Smooth muscle cell (in vitro differentiated cells): ENCODE results near the gene EPB41L5. TPM values are rescaled to one million over a fixed set of nuclear protein-coding genes. Genes with fewer than 3 reads are reported as not detected.

Experiments used
- DNase-seq: peaks from one replicate; lab custom pipeline; 2025; ENCODE audit not compliant: unreplicated experiment; lab: John Stamatoyannopoulos, UW
- H2AFZ ChIP-seq: fragments of 200-600 bp; sonication (generic); 2 replicates; pipeline ENCODE4 v1.6.0; 2016; ENCODE audit warnings: antibody characterized with exemption, low read depth, mild to moderate bottlenecking
- H3F3A ChIP-seq: fragments of 200-600 bp; sonication (generic); 2 replicates; pipeline ENCODE4 v1.6.0; 2017; ENCODE audit warnings: antibody characterized with exemption, low read depth
- H3K27ac ChIP-seq: fragments of 200-600 bp; sonication (generic); 2 replicates; pipeline ENCODE4 v1.5.1; 2016; ENCODE audit warnings: low read depth, mild to moderate bottlenecking
- H3K27me3 ChIP-seq: fragments of 200-600 bp; sonication (generic); 2 replicates; pipeline ENCODE4 v1.6.1; 2016; ENCODE audit warnings: low read depth, mild to moderate bottlenecking
- H3K36me3 ChIP-seq: fragments of 200-600 bp; sonication (generic); 2 replicates; pipeline ENCODE4 v1.5.1; 2016; ENCODE audit warnings: low read depth
- H3K4me1 ChIP-seq: fragments of 200-600 bp; sonication (generic); 2 replicates; pipeline ENCODE4 v1.5.1; 2016; ENCODE audit warnings: low read depth
- H3K4me2 ChIP-seq: fragments of 200-600 bp; sonication (generic); 2 replicates; pipeline ENCODE4 v1.6.0; 2016; ENCODE audit warnings: mild to moderate bottlenecking
- H3K4me3 ChIP-seq: fragments of 200-600 bp; sonication (generic); 2 replicates; pipeline ENCODE4 v1.5.1; 2016; ENCODE audit warnings: mild to moderate bottlenecking
- H3K79me2 ChIP-seq: fragments of 200-600 bp; sonication (generic); 2 replicates; pipeline ENCODE4 v1.6.0; 2016; ENCODE audit warnings: low read depth, mild to moderate bottlenecking
- H3K9ac ChIP-seq: fragments of 200-600 bp; sonication (generic); 2 replicates; pipeline ENCODE4 v1.6.0; 2016; ENCODE audit warnings: low read depth
- H3K9me3 ChIP-seq: fragments of 200-600 bp; sonication (generic); replicated peaks from 2 replicates; pipeline ENCODE4 v1.5.1; 2016; ENCODE audit warnings: low read depth
- H4K20me1 ChIP-seq: fragments of 200-600 bp; sonication (generic); 2 replicates; pipeline ENCODE4 v1.6.0; 2016; ENCODE audit warnings: low read depth
- CTCF ChIP-seq: fragments of 200-600 bp; sonication (generic); IDR thresholded peaks from 2 replicates; pipeline ENCODE4 v1.5.1; 2017; ENCODE audit warnings: borderline replicate concordance, mild to moderate bottlenecking, antibody characterized with exemption; ENCODE audit not compliant: insufficient read depth, poor library complexity, severe bottlenecking
- WGBS: methylation state at CpG from one replicate; pipeline ENCODE4 v1.1.7; 2016; ENCODE audit warnings: low lambda C conversion rate; 5-methylcytosine and 5-hydroxymethylcytosine counted together
- polyA plus RNA-seq: library from polyadenylated mRNA; unstranded; fragments of >200 nt; fragmentation: Nextera tagmentation; extraction: Ambion mirVana; gene quantifications from 2 replicates; pipeline ENCODE4 v1.2.1, GENCODE V29; 2016
- total RNA-seq: library from RNA; depleted of rRNA; stranded (reverse); fragments of >200 nt; gene quantifications from 2 replicates; pipeline ENCODE4 v1.2.3, GENCODE V29; 2014

EPB41L5 gene
- total and polyA plus RNA-seq, 2 experiments from 2014 or later: 4.6 to 17.2 TPM

DNA sequence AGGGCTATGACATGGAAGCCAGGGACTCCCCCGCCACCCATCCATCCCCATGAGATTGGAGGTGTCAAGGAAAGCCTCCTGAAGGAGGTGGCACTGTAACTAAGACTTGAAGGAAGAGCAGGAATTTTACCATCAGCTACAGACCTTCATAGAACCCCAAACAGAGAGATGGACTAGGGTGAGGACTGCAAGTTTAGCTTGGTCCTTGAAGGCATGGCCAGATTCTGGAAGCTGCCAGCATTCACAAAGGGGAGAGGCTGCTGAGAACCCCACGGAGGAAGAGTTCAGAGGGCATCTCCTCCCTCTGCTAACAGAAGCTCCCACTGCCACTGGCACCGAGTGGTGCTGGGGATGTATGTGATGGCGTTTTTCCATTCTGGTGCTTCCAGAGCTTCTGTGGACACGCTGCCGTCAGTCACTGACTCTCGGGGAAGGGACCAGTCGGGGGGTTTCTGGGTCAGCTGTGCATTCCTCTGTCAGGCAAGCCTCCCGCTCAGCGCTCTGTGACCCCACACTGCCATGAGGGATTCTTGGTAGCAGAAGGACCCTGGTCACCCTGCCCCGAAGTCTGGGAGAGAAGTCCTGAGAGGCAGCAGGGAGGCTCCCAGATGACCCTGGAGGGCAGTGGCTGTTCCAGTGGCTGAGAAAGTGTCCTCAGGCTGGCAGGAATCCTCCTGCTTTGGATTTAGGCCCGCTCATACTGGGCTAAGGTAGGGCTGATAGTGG is 192.2 kb downstream of the EPB41L5 start:
- H3K27me3 ChIP-seq: no peaks in the 10 kb centered on the region
- DNase-seq: no peak
- H3K4me1 ChIP-seq: no peaks in the 10 kb centered on the region
- H3K36me3 ChIP-seq: no peaks in the 10 kb centered on the region
- no peak overlapping the region for H2AFZ ChIP-seq
- H3K4me2 ChIP-seq: no peak overlapping the region
- H4K20me1 ChIP-seq: no peaks in the 10 kb centered on the region
- TF ChIP-seq CTCF: no peak
- no peaks in the 10 kb centered on the region for H3K9me3 ChIP-seq
- WGBS: 89% methylated on average over 12 of the region's 12 CpGs
- H3K4me3 ChIP-seq: no peak overlapping the region
- H3F3A ChIP-seq: no peaks in the 10 kb centered on the region
- no peaks in the 10 kb centered on the region for H3K79me2 ChIP-seq
- H3K9ac ChIP-seq: no peak overlapping the region
- no peak overlapping the region for H3K27ac ChIP-seq

GRCh38 chr2:120206022-120206581 is 193.2 kb downstream of the EPB41L5 start:
- Histone ChIP-seq H3K27me3 (no peaks in the 10 kb centered on the region), H4K20me1 (no peaks in the 10 kb centered on the region), H3K9me3 (no peaks in the 10 kb centered on the region), H3K4me3 (no peak overlapping the region), H2AFZ (no peak overlapping the region), H3K4me1 (no peaks in the 10 kb centered on the region), H3K79me2 (no peaks in the 10 kb centered on the region), H3K9ac (no peak overlapping the region), H3K27ac (no peak overlapping the region), H3K4me2 (no peak overlapping the region), H3K36me3 (no peaks in the 10 kb centered on the region), H3F3A (no peaks in the 10 kb centered on the region)
- peak; percentile 31 for TF ChIP-seq CTCF
- WGBS: 59% methylated on average over 8 of the region's 8 CpGs
- no peak for DNase-seq

DNA sequence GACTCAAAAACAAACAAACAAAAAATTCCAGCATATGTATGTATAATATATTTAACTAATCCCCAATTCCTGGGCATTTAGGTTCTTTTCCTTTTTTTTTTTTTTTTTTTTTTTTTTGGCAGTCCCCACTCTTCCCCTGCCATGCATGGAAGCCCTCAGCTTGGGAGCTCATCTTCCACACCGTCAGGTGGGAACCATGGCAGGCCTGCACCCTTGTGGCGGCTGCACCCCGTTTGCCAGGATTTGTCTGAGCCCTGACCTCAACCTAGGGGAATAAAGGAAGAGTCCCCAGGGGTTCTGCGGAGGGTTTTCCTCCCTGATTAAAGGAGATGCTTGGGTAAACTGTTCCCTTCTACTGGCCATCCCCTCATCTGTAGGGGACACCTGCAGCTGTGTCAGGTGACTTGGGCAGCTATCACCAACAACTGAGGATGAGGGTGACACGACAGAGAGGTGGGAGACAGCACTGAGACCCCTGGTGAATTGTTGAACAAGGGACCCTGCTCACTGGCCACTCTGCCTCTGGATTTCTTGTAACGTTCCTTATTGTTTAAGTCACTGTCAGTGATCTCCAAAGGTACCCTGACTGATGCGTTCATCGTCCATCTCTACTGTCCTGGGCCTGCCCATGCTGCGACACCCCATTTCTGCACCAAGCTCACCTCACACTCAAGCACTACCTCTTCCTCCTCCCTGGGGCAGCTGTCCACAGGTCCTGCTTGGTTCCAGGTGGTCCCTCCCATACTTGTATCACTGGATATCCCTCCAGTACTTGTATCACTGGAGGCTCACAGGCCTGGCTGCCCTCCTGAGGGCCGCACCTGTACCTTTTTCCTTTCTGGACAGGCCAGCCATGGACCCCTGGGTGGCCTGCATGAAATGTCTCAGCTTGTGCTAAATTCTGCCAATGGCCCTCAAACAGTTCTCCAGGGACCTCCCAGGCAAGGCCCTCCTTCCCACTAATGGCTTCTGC is 195.8 kb downstream of the EPB41L5 start:
- Histone ChIP-seq H3F3A (no peaks in the 10 kb centered on the region), H3K27me3 (no peaks in the 10 kb centered on the region), H3K4me2 (no peak overlapping the region), H3K27ac (no peak overlapping the region), H3K9me3 (no peaks in the 10 kb centered on the region), H2AFZ (no peak overlapping the region), H3K4me1 (no peaks in the 10 kb centered on the region), H3K79me2 (no peaks in the 10 kb centered on the region), H3K9ac (no peak overlapping the region), H4K20me1 (no peaks in the 10 kb centered on the region), H3K36me3 (no peaks in the 10 kb centered on the region), H3K4me3 (no peak overlapping the region)
- no peak for TF ChIP-seq CTCF
- 94% methylated on average over 10 of the region's 10 CpGs for WGBS
- DNase-seq: no peak
